Activated CD8-positive, alpha-beta memory T cell treated with anti-CD3 and anti-CD28 coated beads, Interleukin-2, amount 50 U/mL, for 48 hours (primary cell): ENCODE measurements around the gene S1PR4.

Source experiments
- DNase-seq: peaks from one replicate; pipeline ENCODE4 v3.0.0-alpha.2; 2020

The S1PR4 gene

DNA sequence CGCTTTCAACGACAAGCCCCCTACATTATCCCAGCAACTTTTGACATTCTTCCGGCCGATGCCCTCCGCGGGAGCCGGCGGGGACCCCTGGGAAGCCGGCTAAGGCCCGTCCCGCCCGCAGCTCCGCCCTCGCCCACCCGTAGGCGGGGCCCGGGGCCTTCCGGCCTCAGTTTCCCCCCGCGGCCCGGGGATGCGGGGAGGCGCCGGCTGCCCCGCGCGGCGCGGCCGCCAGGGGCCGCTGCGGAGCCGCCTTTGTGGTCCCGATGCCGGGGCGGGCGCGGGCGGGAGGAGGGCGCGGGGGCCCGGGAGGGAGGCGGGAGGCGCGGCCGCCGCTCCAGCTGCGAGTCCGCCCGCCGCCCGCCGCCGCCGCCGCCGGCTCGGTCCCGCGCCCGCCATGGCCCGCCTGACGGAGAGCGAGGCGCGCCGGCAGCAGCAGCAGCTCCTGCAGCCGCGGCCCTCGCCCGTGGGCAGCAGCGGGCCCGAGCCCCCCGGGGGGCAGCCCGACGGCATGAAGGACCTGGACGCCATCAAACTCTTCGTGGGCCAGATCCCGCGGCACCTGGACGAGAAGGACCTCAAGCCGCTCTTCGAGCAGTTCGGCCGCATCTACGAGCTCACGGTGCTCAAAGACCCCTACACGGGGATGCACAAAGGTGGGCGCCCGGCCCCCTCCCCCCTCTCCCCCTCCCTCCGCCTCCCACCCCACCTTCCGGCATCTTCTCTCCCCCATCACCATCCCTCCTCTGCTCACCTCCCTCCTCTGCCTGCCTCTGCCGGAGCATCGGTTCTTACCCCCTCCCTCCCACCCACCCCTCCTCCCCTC, 46.0 kb downstream of the S1PR4 start, which contains the start of gene CELF5:
Gene CELF5, plus strand, starts transcription at position 316 of the 823 bp plus-strand sequence. Its CDS starts 79 bp downstream, at position 395.
- peak; percentile 82 for DNase-seq

DNA sequence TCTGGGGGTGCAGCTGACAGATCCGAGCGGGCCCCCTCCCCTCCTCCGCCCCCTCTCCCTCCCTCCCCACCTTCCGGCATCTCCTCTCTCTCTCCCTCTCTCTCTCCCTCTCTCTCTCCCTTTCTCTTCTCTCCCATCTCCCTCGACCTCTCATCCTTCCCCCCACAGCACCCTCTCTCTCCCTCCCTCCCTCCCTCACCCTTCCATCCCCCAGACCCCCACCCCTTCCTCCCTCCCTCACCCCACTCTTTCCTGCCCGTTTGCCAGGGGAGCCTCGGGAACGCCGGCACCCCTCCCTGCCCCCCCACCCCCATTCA, 46.6 kb downstream of the S1PR4 start:
- DNase-seq = no peak

DNA sequence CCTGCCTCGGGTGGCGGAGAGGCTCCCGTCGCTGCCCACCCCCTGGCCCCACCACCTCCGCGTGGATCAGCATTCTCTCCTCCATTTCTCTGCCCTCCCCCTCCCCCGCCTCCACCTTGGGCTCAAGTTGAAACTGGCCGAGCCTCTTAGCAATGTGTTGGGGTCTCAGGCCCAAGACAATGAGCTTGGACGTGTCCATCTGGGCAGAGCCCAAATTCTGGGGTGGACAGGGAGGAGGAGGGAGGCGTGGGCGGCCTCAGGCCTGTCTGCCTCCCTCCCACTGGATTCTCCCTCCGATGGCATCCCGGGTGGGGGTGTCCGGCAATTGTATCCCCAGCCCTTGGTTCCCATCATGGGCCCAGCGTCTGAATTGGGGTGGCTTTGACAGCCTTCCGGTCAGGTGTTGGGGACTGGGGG, 47.1 kb downstream of the S1PR4 start:
- DNase-seq = no peak

DNA sequence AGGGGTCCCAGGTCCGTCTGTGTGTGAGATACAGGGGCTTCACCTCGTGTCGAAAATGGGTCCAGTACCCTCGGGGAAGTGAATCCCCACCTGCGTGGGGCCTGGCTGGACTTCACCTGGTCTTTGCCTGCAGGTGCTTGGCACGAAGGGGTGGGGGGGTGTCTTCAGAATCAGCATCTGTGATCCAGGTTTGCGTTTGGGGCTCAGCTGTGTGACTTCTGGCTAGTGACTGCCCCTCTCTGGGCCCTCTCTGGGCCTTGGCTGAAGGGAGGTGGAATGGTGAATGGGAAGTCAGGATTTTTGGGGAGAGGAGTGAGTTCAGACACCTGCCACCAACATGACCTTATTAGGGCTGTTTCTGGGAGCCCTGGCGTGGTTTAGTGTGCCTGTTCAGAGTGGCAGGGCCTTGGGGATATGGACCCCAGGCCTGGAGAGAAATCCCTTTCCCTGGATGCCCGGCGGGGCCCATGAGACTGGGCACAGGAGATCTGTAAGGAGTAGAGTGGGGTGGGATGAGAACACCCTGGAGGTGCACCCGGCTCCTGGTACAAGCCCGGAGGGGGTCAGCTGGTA, 48.6 kb downstream of the S1PR4 start:
- DNase-seq = no peak

- DNase-seq = no peak
Measured at GRCh38 chr19:3229346-3229743, 50.8 kb downstream of the S1PR4 start.
